Smooth muscle cell (in vitro differentiated cells): ENCODE results near the gene RAD51B. TPM values are rescaled to one million over a fixed set of nuclear protein-coding genes. Genes with fewer than 3 reads are reported as not detected.

Experiments
- DNase-seq: peaks from one replicate; lab custom pipeline; 2025; ENCODE audit not compliant: unreplicated experiment; lab: John Stamatoyannopoulos, UW
- H2AFZ ChIP-seq: fragments of 200-600 bp; sonication (generic); 2 replicates; pipeline ENCODE4 v1.6.0; 2016; ENCODE audit warnings: antibody characterized with exemption, low read depth, mild to moderate bottlenecking
- H3F3A ChIP-seq: fragments of 200-600 bp; sonication (generic); 2 replicates; pipeline ENCODE4 v1.6.0; 2017; ENCODE audit warnings: antibody characterized with exemption, low read depth
- H3K27ac ChIP-seq: fragments of 200-600 bp; sonication (generic); 2 replicates; pipeline ENCODE4 v1.5.1; 2016; ENCODE audit warnings: low read depth, mild to moderate bottlenecking
- H3K27me3 ChIP-seq: fragments of 200-600 bp; sonication (generic); 2 replicates; pipeline ENCODE4 v1.6.1; 2016; ENCODE audit warnings: low read depth, mild to moderate bottlenecking
- H3K36me3 ChIP-seq: fragments of 200-600 bp; sonication (generic); 2 replicates; pipeline ENCODE4 v1.5.1; 2016; ENCODE audit warnings: low read depth
- H3K4me1 ChIP-seq: fragments of 200-600 bp; sonication (generic); 2 replicates; pipeline ENCODE4 v1.5.1; 2016; ENCODE audit warnings: low read depth
- H3K4me2 ChIP-seq: fragments of 200-600 bp; sonication (generic); 2 replicates; pipeline ENCODE4 v1.6.0; 2016; ENCODE audit warnings: mild to moderate bottlenecking
- H3K4me3 ChIP-seq: fragments of 200-600 bp; sonication (generic); 2 replicates; pipeline ENCODE4 v1.5.1; 2016; ENCODE audit warnings: mild to moderate bottlenecking
- H3K79me2 ChIP-seq: fragments of 200-600 bp; sonication (generic); 2 replicates; pipeline ENCODE4 v1.6.0; 2016; ENCODE audit warnings: low read depth, mild to moderate bottlenecking
- H3K9ac ChIP-seq: fragments of 200-600 bp; sonication (generic); 2 replicates; pipeline ENCODE4 v1.6.0; 2016; ENCODE audit warnings: low read depth
- H3K9me3 ChIP-seq: fragments of 200-600 bp; sonication (generic); replicated peaks from 2 replicates; pipeline ENCODE4 v1.5.1; 2016; ENCODE audit warnings: low read depth
- H4K20me1 ChIP-seq: fragments of 200-600 bp; sonication (generic); 2 replicates; pipeline ENCODE4 v1.6.0; 2016; ENCODE audit warnings: low read depth
- CTCF ChIP-seq: fragments of 200-600 bp; sonication (generic); IDR thresholded peaks from 2 replicates; pipeline ENCODE4 v1.5.1; 2017; ENCODE audit warnings: borderline replicate concordance, mild to moderate bottlenecking, antibody characterized with exemption; ENCODE audit not compliant: insufficient read depth, poor library complexity, severe bottlenecking
- WGBS: methylation state at CpG from one replicate; pipeline ENCODE4 v1.1.7; 2016; ENCODE audit warnings: low lambda C conversion rate; 5-methylcytosine and 5-hydroxymethylcytosine counted together
- polyA plus RNA-seq: library from polyadenylated mRNA; unstranded; fragments of >200 nt; fragmentation: Nextera tagmentation; extraction: Ambion mirVana; gene quantifications from 2 replicates; pipeline ENCODE4 v1.2.1, GENCODE V29; 2016
- total RNA-seq: library from RNA; depleted of rRNA; stranded (reverse); fragments of >200 nt; gene quantifications from 2 replicates; pipeline ENCODE4 v1.2.3, GENCODE V29; 2014

The RAD51B gene
- total and polyA plus RNA-seq, 2 experiments from 2014 or later, result 4.6 to 5.3 TPM

GRCh38 chr14:68625366-68626090 lies 805.9 kb downstream of the RAD51B start:
- H3K36me3 ChIP-seq, result no peaks in the 10 kb centered on the region
- no peak for TF ChIP-seq CTCF
- H3K79me2 ChIP-seq, result peaks cover 3% of the 10 kb centered on the region
- H3K9ac ChIP-seq, result no peak overlapping the region
- H3K27ac ChIP-seq, result peak overlapping the region; percentile 90
- no peak overlapping the region for H2AFZ ChIP-seq
- 79% methylated on average over 7 of the region's 7 CpGs for WGBS
- no peaks in the 10 kb centered on the region for H3K27me3 ChIP-seq
- no peaks in the 10 kb centered on the region for H3K9me3 ChIP-seq
- peaks cover 19% of the 10 kb centered on the region for H3K4me1 ChIP-seq
- H4K20me1 ChIP-seq, result no peaks in the 10 kb centered on the region
- no peak for DNase-seq
- H3F3A ChIP-seq, result peaks cover 13% of the 10 kb centered on the region
- no peak overlapping the region for H3K4me2 ChIP-seq
- no peak overlapping the region for H3K4me3 ChIP-seq

DNA sequence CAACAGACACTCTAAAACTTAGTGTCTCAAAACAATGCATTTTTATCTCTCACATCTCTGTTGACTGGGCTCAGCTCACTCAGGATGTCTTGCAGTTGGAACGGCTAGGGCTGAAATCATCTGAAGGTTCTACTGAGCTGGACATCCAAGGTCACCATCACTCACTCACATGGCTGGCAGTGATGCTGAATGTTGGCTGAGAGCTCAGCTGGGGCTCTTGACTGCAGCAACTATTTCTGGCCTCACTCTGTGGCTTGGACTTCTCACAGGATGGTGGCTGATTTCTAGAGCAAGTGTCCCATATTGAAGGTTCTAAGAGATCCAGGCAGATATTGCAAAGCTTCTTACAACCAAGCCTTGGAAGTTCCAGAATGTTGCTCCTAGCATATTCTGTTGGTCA lies 806.8 kb downstream of the RAD51B start:
- peak overlapping the region; percentile 88 for H3K4me2 ChIP-seq
- no peak overlapping the region for H3K4me3 ChIP-seq
- H3F3A ChIP-seq, result peaks cover 5% of the 10 kb centered on the region
- H3K9ac ChIP-seq, result peak overlapping the region; percentile 72
- H3K79me2 ChIP-seq, result no peaks in the 10 kb centered on the region
- no peak for TF ChIP-seq CTCF
- peak overlapping the region; percentile 9 for H2AFZ ChIP-seq
- H4K20me1 ChIP-seq, result no peaks in the 10 kb centered on the region
- H3K27ac ChIP-seq, result peak overlapping the region; percentile 90
- H3K4me1 ChIP-seq, result peaks cover 19% of the 10 kb centered on the region
- DNase-seq, result no peak
- 71% methylated on average over 1 of the region's 1 CpG for WGBS
- H3K27me3 ChIP-seq, result no peaks in the 10 kb centered on the region
- no peaks in the 10 kb centered on the region for H3K9me3 ChIP-seq
- H3K36me3 ChIP-seq, result no peaks in the 10 kb centered on the region

DNA sequence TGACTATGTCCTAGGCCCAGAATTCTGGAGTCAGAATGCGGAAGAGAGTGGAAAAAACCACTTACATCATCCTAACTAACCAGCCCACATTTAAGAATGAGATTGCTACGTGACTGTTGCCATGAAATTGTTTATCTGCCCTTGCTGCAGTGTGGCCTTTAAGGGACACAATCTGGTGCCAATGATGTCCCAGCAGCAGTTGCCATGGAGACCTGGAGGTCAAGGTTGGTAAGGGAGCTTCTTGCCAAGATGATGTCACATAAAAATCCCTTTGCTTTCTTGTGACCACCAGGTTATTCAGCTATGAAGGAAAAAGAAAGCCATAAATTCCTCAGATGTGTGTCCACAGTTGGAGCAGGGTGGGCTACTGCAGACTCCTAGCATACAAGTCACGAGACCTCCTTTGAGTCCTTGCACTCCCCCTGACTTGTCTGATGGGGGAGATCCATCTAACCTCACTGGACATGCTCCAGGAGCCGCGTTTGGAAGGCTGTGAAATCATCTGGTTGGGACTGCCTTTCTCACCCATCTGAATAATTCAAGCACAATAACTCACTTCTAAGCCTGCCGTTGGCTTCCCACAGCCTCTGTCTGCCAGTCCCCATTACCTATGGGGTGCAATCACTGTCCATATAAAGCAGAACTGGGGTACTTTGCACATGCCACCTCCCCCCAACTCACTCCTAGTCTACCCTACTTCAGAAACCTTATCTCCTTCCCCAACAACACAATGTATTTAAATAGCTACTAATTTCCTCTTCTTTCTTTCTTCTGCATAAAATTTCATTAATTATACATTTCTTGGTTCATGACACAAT lies 807.7 kb downstream of the RAD51B start:
- H3K79me2 ChIP-seq, result no peaks in the 10 kb centered on the region
- no peak overlapping the region for H3K4me3 ChIP-seq
- H3K36me3 ChIP-seq, result no peaks in the 10 kb centered on the region
- no peaks in the 10 kb centered on the region for H3K9me3 ChIP-seq
- no peaks in the 10 kb centered on the region for H3K27me3 ChIP-seq
- peak overlapping the region; percentile 88 for H3K4me2 ChIP-seq
- peak overlapping the region; percentile 72 for H3K9ac ChIP-seq
- H3K4me1 ChIP-seq, result peaks cover 19% of the 10 kb centered on the region
- TF ChIP-seq CTCF, result no peak
- H4K20me1 ChIP-seq, result no peaks in the 10 kb centered on the region
- 45% methylated on average over 6 of the region's 6 CpGs for WGBS
- H3K27ac ChIP-seq, result peak overlapping the region; percentile 90
- H2AFZ ChIP-seq, result peak overlapping the region; percentile 80
- no peak for DNase-seq
- H3F3A ChIP-seq, result peaks cover 5% of the 10 kb centered on the region
